Testis (tissue), 3 donors: Measurements from ENCODE around the gene IFIT3. TPM values are rescaled to one million over a fixed set of nuclear protein-coding genes. Genes with fewer than 3 reads are reported as not detected.

Experiments used
- DNase-seq: peaks from one replicate; pipeline ENCODE4 v3.0.0-alpha.2; 2019
- H3K27ac ChIP-seq, 2 donors: fragments of 200-600 bp; sonication (generic); one replicate each; pipeline ENCODE4 v1.5.1; 2019
- H3K27me3 ChIP-seq: fragments of 200-600 bp; sonication (generic); one replicate; pipeline ENCODE4 v1.5.1; 2019
- H3K36me3 ChIP-seq: fragments of 200-600 bp; sonication (generic); one replicate; pipeline ENCODE4 v1.5.1; 2017; ENCODE audit warnings: low read depth; ENCODE audit errors: missing control alignments
- H3K4me1 ChIP-seq: fragments of 200-600 bp; sonication (generic); one replicate; pipeline ENCODE4 v1.5.1; 2019
- H3K4me3 ChIP-seq, 2 donors: fragments of 200-600 bp; sonication (generic); one replicate each; pipeline ENCODE4 v1.5.1; 2017 to 2019
- H3K9me3 ChIP-seq: fragments of 200-600 bp; sonication (generic); one replicate; pipeline ENCODE4 v1.5.1; 2017
- POLR2A ChIP-seq: fragments of 450-650 bp; IDR thresholded peaks from one replicate; pipeline ENCODE4 v1.6.1; 2017; ENCODE audit warnings: antibody characterized with exemption, mild to moderate bottlenecking, moderate library complexity
- WGBS, 2 donors: methylation state at CpG; one replicate each; pipeline ENCODE4 v1.1.5; 2018; 5-methylcytosine and 5-hydroxymethylcytosine counted together
- intact Hi-C: fragments of 100-400 bp; cut with DNase I; formaldehyde crosslinking; loops from one replicate; pipeline ENCODE4 v1.15.1; 2023; ENCODE audit warnings: low total_unique reads
- polyA plus RNA-seq: library from polyadenylated mRNA; stranded (reverse); fragments of 350-450 nt; fragmentation: Illumina TruSeq; extraction: RNeasy Lipid Tissue Mini Kit (QIAGEN cat#74804); gene quantifications from one replicate; pipeline ENCODE4 v1.2.3, GENCODE V29; 2014; ENCODE audit warnings: low read depth, low replicate concordance; ENCODE audit not compliant: insufficient read depth
- total RNA-seq, 2 donors: library from RNA; depleted of rRNA; stranded (reverse); fragments of >200 nt; gene quantifications; one replicate each; pipeline ENCODE4 v1.2.3, GENCODE V29; 2016
- TF ChIP-seq, protein P1 (sequence below), 3 experiments: fragments of 450-650 bp in 2 of 3; fragments of 200-600 bp in 1 of 3; sonication (generic) in 1 of 3; IDR thresholded peaks; one replicate each; pipeline ENCODE4 v1.5.1; 2016 to 2019; ENCODE audit warnings: antibody characterized with exemption in 3 of 3, mild to moderate bottlenecking in 2 of 3, moderate library complexity in 1 of 3

Gene IFIT3
- total and polyA plus RNA-seq, 3 donors from 2014 or later, result 5.4 to 10.6 (median 6.9) TPM

DNA sequence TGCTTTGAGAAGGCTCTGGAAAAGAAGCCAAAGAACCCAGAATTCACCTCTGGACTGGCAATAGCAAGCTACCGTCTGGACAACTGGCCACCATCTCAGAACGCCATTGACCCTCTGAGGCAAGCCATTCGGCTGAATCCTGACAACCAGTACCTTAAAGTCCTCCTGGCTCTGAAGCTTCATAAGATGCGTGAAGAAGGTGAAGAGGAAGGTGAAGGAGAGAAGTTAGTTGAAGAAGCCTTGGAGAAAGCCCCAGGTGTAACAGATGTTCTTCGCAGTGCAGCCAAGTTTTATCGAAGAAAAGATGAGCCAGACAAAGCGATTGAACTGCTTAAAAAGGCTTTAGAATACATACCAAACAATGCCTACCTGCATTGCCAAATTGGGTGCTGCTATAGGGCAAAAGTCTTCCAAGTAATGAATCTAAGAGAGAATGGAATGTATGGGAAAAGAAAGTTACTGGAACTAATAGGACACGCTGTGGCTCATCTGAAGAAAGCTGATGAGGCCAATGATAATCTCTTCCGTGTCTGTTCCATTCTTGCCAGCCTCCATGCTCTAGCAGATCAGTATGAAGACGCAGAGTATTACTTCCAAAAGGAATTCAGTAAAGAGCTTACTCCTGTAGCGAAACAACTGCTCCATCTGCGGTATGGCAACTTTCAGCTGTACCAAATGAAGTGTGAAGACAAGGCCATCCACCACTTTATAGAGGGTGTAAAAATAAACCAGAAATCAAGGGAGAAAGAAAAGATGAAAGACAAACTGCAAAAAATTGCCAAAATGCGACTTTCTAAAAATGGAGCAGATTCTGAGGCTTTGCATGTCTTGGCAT lies 21.1 kb upstream of the IFIT3 start:
- 86 to 90% methylated on average over 12 to 13 of the region's 13 CpGs for WGBS, 2 donors
- Histone ChIP-seq H3K4me1 (no peaks in the 10 kb centered on the region), H3K27ac (no peak overlapping the region), H3K27me3 (no peaks in the 10 kb centered on the region), H3K4me3 (no peak overlapping the region), H3K9me3 (no peaks in the 10 kb centered on the region), H3K36me3 (no peaks in the 10 kb centered on the region)
- intact Hi-C loops, result no loop called here
- TF ChIP-seq, protein P1, sequence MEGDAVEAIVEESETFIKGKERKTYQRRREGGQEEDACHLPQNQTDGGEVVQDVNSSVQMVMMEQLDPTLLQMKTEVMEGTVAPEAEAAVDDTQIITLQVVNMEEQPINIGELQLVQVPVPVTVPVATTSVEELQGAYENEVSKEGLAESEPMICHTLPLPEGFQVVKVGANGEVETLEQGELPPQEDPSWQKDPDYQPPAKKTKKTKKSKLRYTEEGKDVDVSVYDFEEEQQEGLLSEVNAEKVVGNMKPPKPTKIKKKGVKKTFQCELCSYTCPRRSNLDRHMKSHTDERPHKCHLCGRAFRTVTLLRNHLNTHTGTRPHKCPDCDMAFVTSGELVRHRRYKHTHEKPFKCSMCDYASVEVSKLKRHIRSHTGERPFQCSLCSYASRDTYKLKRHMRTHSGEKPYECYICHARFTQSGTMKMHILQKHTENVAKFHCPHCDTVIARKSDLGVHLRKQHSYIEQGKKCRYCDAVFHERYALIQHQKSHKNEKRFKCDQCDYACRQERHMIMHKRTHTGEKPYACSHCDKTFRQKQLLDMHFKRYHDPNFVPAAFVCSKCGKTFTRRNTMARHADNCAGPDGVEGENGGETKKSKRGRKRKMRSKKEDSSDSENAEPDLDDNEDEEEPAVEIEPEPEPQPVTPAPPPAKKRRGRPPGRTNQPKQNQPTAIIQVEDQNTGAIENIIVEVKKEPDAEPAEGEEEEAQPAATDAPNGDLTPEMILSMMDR (IDR thresholded peaks at IDR 0.05), result no peak
- no peak for TF ChIP-seq POLR2A
- DNase-seq, result no peak

DNA sequence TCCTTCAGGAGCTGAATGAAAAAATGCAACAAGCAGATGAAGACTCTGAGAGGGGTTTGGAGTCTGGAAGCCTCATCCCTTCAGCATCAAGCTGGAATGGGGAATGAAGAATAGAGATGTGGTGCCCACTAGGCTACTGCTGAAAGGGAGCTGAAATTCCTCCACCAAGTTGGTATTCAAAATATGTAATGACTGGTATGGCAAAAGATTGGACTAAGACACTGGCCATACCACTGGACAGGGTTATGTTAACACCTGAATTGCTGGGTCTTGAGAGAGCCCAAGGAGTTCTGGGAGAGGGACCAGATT lies 20.6 kb upstream of the IFIT3 start:
- Histone ChIP-seq H3K4me1 (no peaks in the 10 kb centered on the region), H3K4me3 (no peak overlapping the region), H3K27ac (no peak overlapping the region), H3K36me3 (no peaks in the 10 kb centered on the region), H3K9me3 (no peaks in the 10 kb centered on the region), H3K27me3 (no peaks in the 10 kb centered on the region)
- intact Hi-C loops, result no loop called here
- no peak for DNase-seq
- TF ChIP-seq POLR2A, result no peak
- TF ChIP-seq, protein P1 (IDR thresholded peaks at IDR 0.05), result no peak

DNA sequence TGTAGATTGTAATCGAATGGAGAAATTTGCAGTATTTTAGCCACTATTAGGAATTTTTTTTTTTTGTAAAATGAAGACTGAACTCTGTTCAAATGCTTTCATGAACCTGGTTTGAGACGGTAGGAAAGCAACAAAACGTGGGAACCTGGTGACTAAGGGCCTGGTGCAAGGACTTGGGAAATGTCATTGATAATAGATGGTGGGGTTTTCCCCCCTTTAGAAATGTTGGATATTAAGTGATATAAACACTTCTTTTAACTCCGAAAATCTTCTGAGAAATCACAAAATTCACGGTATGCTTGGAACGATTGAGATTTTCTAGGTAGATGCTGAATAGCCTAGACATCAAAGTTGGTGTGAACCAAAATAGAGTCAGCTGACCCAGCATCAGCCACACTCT lies 19.5 kb upstream of the IFIT3 start:
- Histone ChIP-seq H3K9me3 (no peaks in the 10 kb centered on the region), H3K27ac (no peak overlapping the region), H3K4me3 (no peak overlapping the region), H3K27me3 (no peaks in the 10 kb centered on the region), H3K4me1 (no peaks in the 10 kb centered on the region), H3K36me3 (no peaks in the 10 kb centered on the region)
- WGBS, 2 donors, result 91% methylated on average over 6 of the region's 6 CpGs
- no peak for DNase-seq
- intact Hi-C loops, result no loop called here
- TF ChIP-seq, protein P1 (IDR thresholded peaks at IDR 0.05), result no peak
- TF ChIP-seq POLR2A, result no peak

DNA sequence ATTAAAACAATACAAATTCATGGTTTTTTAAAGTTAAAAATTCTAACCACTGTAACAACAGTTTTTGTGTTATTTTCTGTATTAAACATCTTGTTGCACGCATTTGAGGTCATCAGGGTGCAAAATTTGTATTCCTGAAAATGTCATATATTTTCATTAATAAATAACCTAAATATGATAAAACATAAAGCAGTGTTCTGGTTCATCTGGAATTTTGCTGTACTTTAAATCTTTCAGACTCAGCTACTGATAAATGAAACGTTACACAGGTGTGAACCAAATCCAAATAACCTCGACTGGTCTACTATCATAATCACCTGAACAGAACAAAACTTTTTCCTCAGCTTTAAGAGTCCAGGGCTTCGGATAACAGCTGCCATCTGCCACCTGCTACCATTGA lies 19.1 kb upstream of the IFIT3 start:
- Histone ChIP-seq H3K27me3 (no peaks in the 10 kb centered on the region), H3K9me3 (no peaks in the 10 kb centered on the region), H3K27ac (no peak overlapping the region), H3K36me3 (no peaks in the 10 kb centered on the region), H3K4me1 (no peaks in the 10 kb centered on the region), H3K4me3 (no peak overlapping the region)
- 90 to 91% methylated on average over 4 of the region's 4 CpGs for WGBS, 2 donors
- TF ChIP-seq, protein P1 (IDR thresholded peaks at IDR 0.05), result no peak
- TF ChIP-seq POLR2A, result no peak
- intact Hi-C loops, result no loop called here
- DNase-seq, result no peak
